Kidney epithelial cell (primary cell): ENCODE results near the gene ZNF536. TPM values are rescaled to one million over a fixed set of nuclear protein-coding genes. Genes with fewer than 3 reads are reported as not detected.

Experiments used
- DNase-seq: peaks from one replicate; pipeline ENCODE4 v3.0.0-alpha.2; 2010; ENCODE audit warnings: low read depth
- H3K27me3 ChIP-seq: 2 replicates; pipeline ENCODE4 v1.6.0; 2011; ENCODE audit warnings: low read length; ENCODE audit not compliant: control insufficient read depth, insufficient read depth
- H3K36me3 ChIP-seq: 2 replicates; pipeline ENCODE4 v1.5.1; 2011; ENCODE audit warnings: low read length; ENCODE audit not compliant: control insufficient read depth, insufficient read depth
- H3K4me3 ChIP-seq: 2 replicates; pipeline ENCODE4 v1.5.1; 2011; ENCODE audit warnings: low read depth, mild to moderate bottlenecking, control low read depth, low read length
- CTCF ChIP-seq: IDR thresholded peaks from 2 replicates; pipeline ENCODE4 v1.5.1; 2011; ENCODE audit warnings: mild to moderate bottlenecking, moderate library complexity, low read length, control low read depth, inconsistent platforms; ENCODE audit not compliant: insufficient read depth, poor library complexity, severe bottlenecking
- total RNA-seq: library from RNA; depleted of rRNA; stranded (reverse); fragments of >200 nt; gene quantifications from 2 replicates; pipeline ENCODE4 v1.2.3, GENCODE V29; 2015

ZNF536 gene
- total RNA-seq, 1 donor from 2014 or later = 0.13 TPM

DNA sequence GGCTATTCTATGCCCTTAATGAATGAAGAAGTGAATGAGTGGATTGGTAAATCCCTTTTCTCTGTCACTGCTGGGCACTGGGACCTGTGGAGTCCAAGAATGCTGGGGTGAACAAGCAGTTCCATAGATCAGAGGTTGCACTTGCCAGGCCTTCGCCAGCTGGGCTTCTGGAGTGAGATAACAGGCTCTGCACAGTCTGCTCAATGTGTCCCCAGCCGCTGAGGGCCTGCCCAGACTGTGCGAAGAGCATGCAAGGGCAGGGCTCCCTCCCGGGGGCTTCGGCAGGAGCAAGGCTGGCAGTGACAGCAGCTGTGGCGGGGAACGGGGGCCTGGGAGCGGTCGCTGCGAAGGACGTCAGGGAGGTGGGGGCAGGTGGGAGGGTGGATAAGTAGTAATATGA, 51.3 kb downstream of the ZNF536 start:
- H3K27me3 ChIP-seq = no peaks in the 10 kb centered on the region
- TF ChIP-seq CTCF = no peak
- DNase-seq = no peak
- no peaks in the 10 kb centered on the region for H3K36me3 ChIP-seq
- no peak overlapping the region for H3K4me3 ChIP-seq

- no peak for TF ChIP-seq CTCF
- H3K36me3 ChIP-seq = no peaks in the 10 kb centered on the region
- no peaks in the 10 kb centered on the region for H3K27me3 ChIP-seq
- no peak for DNase-seq
- H3K4me3 ChIP-seq = no peak overlapping the region
These were observed 54.0 kb downstream of the ZNF536 start for GRCh38 chr19:30425885-30426838.

GRCh38 chr19:30426864-30427263, 54.7 kb downstream of the ZNF536 start:
- TF ChIP-seq CTCF = no peak
- no peak for DNase-seq
- Histone ChIP-seq H3K4me3 (no peak overlapping the region), H3K36me3 (no peaks in the 10 kb centered on the region), H3K27me3 (no peaks in the 10 kb centered on the region)

DNA sequence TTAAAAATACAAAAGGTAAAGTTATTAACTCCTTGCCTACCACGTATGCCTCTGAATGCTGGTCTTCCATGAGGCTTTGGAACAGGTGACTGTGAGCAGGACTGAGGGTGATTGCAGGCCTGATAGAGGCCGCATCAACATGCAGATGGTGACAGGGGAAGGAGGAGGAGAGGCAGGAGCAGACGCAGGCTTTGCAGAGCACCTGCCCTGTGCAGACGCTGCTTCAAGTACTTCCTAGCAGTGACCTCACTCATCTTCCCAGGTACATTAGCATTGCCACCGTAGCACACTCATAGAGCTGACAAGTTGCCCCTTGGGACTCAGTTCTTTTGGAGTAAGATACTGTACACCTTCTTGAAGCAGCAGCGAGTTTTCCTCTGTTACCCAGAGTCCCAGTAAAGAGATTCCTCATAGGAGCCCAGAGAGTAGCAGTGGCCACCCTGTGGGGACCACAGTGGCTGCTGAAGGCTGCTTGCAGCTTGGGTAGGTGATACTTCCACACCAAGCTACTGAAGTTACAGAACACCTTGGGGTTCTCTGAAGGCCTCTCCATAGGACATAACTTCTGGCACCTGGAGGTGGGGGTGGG, 56.0 kb downstream of the ZNF536 start:
- Histone ChIP-seq H3K27me3 (no peaks in the 10 kb centered on the region), H3K36me3 (no peaks in the 10 kb centered on the region), H3K4me3 (no peak overlapping the region)
- TF ChIP-seq CTCF = no peak
- DNase-seq = no peak

GRCh38 chr19:30428844-30429243, 56.7 kb downstream of the ZNF536 start:
- Histone ChIP-seq H3K27me3 (no peaks in the 10 kb centered on the region), H3K4me3 (no peak overlapping the region), H3K36me3 (no peaks in the 10 kb centered on the region)
- DNase-seq = no peak
- TF ChIP-seq CTCF = no peak
